Activated gamma-delta T cell (primary cell): Measurements from ENCODE around the gene PTMS.

Experiments used
- DNase-seq: peaks from one replicate; lab custom pipeline; 2025; lab: John Stamatoyannopoulos, UW

PTMS gene

DNA sequence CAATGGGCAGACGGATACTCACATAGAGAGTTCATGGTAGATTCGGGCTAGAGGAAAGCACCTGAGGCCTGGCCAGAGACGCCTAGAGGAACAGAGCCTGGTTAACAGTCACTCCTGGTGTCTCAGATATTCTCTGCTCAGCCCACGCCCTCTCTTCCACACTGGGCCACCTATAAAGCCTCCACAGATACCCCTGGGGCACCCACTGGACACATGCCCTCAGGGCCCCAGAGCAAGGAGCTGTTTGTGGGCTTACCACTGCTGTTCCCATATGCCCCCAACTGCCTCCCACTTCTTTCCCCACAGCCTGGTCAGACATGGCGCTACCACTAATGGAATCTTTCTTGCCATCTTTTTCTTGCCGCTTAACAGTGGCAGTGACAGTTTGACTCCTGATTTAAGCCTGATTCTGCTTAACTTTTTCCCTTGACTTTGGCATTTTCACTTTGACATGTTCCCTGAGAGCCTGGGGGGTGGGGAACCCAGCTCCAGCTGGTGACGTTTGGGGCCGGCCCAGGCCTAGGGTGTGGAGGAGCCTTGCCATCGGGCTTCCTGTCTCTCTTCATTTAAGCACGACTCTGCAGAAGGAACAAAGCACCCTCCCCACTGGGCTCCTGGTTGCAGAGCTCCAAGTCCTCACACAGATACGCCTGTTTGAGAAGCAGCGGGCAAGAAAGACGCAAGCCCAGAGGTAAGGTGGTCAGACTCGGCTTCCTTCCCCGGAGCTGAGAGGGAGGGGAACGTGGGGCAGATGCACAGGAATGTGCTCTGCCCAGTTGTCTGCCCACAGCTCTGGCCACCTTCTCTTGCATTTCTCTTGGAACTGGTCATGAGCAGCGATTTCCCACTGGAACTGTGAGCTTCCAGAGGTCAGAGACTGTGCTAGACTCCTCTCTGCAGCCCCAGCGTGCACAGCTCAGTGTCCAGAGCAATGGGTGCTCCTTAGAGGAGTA is 23.1 kb downstream of the PTMS start, which contains the start of gene CD4:
CD4 (plus strand) TSS at position 557 of the 953 bp plus-strand sequence. CDS start 10,611 bp downstream, outside the sequence.
- DNase-seq, result no peak

DNA sequence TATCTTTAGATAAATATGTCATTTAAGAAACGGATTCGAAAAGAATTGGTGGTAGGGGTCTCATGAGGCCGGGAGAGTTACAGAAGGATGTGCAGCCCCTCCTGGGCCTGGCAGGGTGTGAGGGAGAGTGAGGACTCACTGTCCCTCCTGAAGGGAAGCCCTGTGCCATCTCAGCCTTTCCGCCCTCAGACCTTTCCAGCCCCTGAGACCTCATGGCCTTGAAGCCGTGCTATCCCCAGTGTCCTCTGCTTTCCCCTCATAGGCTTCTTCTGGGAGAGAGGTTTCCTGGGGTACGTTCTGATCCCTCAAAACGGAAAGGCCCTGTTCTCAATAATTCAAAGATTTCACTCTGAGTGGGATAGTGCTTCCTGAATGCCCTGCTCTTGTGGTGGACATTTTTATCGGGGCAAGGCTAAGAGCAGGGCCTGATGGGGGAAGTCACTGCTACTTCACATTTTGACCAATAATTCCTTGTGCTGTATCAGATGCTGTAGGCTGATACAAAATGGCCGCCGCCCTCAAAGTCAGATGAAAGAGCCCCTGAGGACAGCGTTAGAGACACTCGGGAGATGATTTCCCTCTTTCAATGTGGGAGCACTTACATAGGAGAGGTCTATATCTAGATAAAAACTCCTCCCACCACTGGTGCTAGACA is 24.5 kb downstream of the PTMS start:
- no peak for DNase-seq

DNA sequence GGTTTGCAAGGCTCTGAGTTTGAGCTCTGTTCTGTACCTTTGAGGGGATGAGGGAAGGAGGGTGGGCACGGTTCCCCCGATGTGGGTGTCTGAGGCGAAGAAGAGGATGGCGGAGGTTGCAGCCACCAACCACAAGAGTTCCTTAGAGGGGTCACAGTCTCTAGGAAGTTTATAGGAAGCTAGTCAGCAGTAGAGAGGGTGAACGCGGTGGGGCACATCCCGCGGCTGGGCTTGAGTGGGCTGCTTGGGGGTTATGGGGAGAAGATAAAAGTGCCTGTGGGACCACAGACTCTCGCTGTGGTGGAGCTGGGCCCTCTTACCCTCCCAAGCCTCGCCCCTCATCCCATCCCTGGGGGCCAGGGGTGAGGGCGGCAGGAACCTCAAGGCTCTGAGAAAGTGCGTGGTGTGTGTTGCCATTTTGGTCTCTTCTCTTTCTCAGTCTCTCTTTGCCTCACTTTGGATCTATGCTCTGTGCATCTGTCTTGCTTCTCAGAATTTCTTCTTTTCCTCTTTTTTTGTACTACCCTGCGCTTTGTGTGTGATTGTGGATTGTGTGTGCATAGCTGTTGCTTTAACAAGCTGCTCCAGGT is 25.9 kb downstream of the PTMS start:
- no peak for DNase-seq

DNA sequence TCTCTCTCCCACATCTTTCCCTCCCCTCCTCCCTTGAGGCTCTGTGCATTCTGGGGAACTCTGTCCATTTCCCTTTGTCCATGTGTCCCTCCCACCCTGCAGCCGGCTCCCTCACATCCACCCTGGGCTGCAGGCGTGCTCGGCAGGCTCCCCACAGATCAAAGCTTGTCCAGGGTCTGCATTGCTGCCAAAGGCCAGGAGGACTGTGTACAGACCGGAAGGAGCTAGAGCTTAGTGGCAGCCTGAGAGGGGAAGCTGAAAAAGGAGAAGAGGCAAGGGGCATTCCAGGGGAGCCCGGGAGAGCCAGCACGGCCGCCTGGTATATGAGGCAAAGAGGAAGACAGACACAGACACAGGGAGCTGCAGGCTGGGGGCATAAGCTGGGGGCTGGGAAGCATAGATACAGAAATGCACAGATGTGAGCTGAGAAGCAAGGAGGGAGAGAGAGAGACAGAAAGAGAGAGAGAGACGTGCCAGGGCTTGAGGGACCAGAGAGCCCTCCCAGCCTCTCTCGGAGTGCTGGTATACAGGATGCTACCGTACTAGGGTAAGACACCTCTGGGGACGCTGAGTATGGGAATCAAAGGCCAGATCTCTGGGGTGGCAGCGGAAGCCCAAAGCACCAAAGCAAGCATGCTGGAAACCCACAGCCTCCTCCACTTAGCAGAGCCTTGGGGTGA is 26.5 kb downstream of the PTMS start:
- no peak for DNase-seq

DNA sequence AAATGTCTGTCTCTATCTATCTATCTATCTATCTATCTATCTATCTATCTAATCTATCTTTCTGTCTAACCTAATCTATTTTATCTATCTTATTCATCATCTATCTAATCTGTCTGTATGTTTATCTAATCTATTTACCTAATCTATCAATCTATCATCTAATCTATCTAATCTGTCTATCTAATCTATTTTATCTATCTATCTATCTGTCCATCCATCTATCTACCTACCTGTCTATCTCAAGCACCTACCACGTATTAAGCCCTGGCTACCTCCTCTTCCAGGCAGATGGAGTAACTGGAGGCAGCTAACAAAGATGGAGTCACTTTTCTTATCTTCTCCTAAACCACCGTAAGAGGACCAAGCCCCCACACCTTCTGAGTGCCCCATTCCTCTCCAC is 28.9 kb downstream of the PTMS start:
- DNase-seq, result no peak

DNA sequence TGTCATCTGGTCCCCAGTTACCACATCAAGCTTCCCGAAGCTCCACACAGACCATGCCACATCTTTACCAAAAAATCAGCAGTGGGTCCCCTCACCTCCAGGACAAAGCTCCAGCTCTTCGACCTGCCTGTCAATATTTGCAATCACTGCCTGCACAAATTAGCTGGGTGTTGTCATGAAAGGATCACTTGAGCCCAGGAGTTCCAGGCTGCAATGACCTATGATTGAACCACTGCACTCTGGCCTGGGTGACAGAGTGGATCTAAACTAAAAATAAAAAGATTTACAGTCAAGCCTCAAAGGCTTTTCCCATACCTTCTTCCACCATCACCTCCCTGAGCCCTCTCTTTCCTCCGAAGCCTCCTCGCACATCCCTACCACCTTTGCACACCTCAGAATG is 30.4 kb downstream of the PTMS start:
- no peak for DNase-seq

DNA sequence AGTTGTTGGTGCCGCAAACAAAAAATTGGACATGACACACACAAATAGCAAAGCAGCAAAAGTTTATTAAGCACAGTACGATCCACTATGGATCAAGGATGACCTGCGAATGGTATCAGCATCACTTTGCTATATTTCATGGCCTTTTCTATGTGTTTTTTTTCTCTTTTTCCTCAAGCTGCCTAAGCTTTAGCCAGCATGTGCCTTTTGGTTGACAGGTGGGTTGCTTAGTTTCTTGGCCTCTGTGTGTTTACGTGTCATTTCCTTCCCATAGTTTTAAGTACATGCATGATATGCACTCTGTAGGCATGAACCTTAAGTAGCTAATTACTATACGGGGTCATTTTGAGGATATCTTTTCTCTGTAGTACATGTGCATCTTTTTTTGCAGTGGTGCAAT is 33.0 kb downstream of the PTMS start:
- no peak for DNase-seq

DNA sequence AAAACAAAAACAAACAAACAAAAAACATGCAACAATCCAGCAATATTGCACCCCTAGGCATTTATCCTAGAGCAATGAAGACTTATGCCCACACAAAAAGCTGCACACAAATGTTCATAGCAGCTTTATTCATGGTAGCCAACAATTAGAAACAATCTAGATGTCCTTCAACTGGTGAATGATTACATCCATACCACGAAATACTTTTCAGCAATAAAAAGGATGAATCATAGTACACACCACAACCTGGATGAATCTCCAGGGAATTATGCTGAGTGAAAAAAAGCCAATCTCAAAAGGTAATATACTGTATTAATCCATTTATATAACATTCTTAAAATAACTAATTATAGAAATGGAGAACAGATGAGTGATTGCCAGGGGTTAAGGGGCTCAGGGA is 41.0 kb downstream of the PTMS start:
- DNase-seq, result no peak

DNA sequence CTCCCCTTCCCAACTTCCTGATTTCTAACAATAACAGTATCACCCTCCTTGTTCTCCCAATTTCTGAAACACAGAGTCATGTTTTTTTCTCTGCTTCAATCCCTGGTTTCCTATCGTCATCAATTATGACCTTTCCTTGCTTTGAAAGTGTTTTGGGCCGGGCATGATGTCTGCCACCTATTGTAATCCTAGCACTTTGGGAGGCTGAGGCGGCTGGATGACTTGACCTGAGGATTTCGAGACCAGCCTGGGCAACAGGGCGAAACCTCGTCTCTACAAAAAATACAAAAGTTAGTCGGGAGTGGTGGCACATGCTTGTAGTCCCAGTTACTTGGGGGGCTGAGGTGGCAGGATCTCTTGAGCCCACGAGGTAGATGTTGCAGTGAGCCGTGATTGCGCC is 42.9 kb downstream of the PTMS start:
- no peak for DNase-seq

DNA sequence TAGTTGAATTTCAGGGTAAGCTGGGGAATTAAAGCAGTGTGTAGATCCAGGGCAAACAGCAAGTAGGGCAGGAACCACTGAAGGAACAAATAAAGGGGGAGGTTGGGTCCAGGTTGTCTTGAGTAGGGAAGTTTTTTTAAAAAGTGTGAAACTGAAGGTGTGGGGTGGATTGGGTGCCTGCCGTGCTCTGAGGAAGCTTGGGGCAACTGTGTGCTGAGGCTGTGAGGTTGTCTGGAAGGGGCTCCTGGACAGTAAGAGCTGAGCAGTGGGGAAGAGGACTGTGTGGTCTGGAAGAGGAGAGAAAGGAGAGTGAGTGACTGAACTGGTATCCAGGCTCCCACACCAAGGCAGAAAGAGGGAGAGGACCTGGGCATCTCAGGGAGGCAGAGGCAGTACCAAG is 44.6 kb downstream of the PTMS start:
- DNase-seq, result no peak

DNA sequence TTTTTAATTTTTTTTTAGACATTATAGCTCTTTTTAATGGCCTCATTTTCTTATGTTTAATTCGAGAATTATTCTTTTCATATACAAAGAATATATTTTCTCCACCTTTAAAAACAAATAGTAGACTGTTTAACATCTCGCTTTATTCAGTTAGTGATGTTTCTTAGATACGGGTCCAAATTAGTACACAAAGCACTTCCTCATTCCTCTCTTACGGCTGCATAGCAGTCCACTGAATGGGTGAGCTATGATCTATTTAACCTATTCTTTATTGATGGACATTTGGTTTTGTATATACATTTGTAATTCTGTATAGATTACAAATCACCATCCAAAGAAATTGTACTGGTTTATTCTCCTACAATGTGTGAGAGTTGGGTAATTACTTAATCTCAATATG is 47.2 kb downstream of the PTMS start:
- no peak for DNase-seq

DNA sequence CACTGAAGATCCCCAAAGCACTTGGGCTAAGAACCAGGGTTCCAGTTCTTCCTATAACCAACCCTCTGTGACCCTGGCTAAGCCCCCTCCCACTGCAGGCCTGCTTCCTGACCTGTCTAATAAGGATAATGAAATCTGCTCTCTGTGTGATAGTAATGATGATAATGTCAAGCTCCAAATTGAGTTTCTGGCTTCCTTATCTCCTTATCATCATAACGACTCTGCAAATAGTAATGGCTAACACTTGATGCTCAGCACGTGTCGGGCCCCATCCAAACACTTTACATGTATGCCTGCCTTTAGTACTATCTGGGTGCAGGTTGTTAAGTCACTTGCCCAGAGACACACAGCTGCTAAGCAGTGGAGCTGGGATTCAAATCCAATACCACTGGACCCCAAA is 50.4 kb downstream of the PTMS start:
- DNase-seq, result no peak

DNA sequence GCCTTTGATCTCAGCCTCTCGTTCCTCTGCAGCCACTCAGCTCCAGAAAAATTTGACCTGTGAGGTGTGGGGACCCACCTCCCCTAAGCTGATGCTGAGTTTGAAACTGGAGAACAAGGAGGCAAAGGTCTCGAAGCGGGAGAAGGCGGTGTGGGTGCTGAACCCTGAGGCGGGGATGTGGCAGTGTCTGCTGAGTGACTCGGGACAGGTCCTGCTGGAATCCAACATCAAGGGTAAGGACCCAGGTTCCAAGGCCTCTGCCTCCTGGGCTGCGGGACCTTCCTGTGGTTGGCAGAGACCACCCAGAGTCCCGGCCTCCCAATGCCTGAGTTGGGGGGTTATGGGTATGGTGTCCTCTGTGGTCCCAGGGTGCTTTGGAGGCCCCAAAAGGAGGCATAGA is 50.9 kb downstream of the PTMS start:
- DNase-seq, result no peak

DNA sequence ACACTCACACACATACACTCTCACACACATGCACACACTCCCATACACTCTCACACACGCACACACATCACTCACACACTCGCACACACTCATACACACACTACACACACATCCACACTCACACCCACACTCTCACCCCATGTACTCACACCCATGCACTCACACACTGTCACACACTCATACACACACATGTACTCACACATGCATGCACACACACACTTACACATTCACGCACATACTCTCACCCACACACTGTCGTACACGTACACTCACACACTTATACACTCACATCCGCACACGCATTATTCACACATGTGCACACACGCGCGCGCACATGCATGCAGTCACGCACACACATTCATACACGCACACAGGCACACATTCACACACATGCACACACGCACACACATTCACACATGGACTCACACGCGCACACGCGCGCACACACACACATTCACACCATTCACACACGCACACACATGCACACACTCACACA is 51.5 kb downstream of the PTMS start:
- no peak for DNase-seq

DNA sequence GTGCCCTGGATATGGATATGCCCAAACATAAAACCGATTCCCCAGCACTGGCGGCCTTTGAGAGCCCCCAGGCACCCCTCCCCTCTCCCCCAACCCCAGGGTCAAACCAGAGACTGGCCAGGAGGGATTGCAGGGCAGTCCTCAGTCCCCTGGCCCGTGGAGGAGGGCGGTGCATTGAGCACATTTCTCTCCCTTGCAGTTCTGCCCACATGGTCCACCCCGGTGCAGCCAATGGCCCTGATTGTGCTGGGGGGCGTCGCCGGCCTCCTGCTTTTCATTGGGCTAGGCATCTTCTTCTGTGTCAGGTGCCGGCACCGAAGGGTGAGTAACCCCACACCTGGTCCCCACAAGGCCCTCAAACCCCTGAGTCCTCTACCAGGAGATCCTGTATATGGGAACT is 52.1 kb downstream of the PTMS start:
- DNase-seq, result no peak

DNA sequence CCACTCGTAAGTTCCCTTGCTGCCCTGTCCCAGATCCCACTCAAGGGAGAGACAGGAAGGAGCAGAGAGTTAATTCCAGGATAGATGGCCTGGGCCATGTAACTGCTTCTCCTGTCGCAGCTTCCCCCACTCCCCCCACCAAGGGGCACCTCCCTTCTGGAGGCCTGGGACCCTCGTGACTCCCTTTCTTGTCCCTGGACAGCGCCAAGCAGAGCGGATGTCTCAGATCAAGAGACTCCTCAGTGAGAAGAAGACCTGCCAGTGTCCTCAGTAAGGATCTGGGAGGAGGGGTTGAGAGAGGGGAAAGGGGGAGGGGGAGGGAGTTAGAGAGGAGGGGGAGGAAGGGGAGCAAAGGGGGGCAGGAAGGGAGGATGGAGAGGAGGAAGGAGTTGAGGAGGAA is 52.5 kb downstream of the PTMS start:
- no peak for DNase-seq

DNA sequence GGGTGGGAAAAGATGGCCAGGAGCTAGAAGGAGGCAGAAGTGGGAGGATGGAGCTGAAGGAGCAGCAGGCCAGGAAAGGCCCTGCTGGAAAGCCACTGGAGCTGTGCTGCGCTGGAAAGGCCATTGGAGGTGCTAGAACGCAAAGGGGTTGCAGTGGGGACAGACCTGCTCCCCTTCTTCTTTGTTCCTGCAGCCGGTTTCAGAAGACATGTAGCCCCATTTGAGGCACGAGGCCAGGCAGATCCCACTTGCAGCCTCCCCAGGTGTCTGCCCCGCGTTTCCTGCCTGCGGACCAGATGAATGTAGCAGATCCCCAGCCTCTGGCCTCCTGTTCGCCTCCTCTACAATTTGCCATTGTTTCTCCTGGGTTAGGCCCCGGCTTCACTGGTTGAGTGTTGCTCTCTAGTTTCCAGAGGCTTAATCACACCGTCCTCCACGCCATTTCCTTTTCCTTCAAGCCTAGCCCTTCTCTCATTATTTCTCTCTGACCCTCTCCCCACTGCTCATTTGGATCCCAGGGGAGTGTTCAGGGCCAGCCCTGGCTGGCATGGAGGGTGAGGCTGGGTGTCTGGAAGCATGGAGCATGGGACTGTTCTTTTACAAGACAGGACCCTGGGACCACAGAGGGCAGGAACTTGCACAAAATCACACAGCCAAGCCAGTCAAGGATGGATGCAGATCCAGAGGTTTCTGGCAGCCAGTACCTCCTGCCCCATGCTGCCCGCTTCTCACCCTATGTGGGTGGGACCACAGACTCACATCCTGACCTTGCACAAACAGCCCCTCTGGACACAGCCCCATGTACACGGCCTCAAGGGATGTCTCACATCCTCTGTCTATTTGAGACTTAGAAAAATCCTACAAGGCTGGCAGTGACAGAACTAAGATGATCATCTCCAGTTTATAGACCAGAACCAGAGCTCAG is 53.2 kb downstream of the PTMS start:
- no peak for DNase-seq

DNA sequence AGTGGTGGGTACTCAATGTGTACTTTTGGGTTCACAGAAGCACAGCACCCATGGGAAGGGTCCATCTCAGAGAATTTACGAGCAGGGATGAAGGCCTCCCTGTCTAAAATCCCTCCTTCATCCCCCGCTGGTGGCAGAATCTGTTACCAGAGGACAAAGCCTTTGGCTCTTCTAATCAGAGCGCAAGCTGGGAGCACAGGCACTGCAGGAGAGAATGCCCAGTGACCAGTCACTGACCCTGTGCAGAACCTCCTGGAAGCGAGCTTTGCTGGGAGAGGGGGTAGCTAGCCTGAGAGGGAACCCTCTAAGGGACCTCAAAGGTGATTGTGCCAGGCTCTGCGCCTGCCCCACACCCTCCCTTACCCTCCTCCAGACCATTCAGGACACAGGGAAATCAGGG is 54.0 kb downstream of the PTMS start:
- no peak for DNase-seq
